A549 (cell line): ENCODE measurements around the gene ZNF536. TPM values are rescaled to one million over a fixed set of nuclear protein-coding genes. Genes with fewer than 3 reads are reported as not detected.

Experiments
- ATAC-seq, 2 experiments: fragments of 200-7000 bp in 1 of 2; fragments of >200 bp in 1 of 2; cut with Nextera tagmentation in 1 of 2; cut with Tn5 transposase in 1 of 2; 3 replicates each; pipeline versions ENCODE4 v1.8.0 to v1.9.1; 2018 to 2020; ENCODE audit warnings: mild to moderate bottlenecking in 1 of 2, moderate library complexity in 1 of 2
- CTCF ChIA-PET: fragments of 300-600 bp; sonication (Branson Sonifier 250); formaldehyde crosslinking; extraction: SDS; loops from one replicate; lab custom pipeline; 2021; ENCODE audit warnings: antibody characterized with exemption, inconsistent platforms; lab: Yijun Ruan, JAX
- POLR2A ChIA-PET: fragments of 350-600 bp; formaldehyde crosslinking; extraction: SDS; loops from one replicate; lab custom pipeline; 2021; ENCODE audit warnings: antibody characterized with exemption, inconsistent platforms; lab: Yijun Ruan, JAX
- DNase-seq, 2 experiments: peaks; one replicate each; pipeline versions ENCODE4 v3.0.0 to v3.0.0-alpha.2; 2011 to 2016; ENCODE audit warnings: low read depth in 1 of 2, low spot score in 1 of 2
- FAIRE-seq: peaks from 2 replicates; lab custom pipeline; 2011; peaks lifted over from hg19 to GRCh38; lab: Jason Lieb, UNC
- H3K27ac ChIP-seq, 2 experiments: fragments of >200 bp; sonication (Bioruptor Twin); formaldehyde crosslinking; 3 replicates each; pipeline ENCODE4 v1.5.1; 2016 to 2017
- H3K4me1 ChIP-seq: fragments of >200 bp; sonication (Bioruptor Twin); formaldehyde crosslinking; 3 replicates; pipeline ENCODE4 v1.6.1; 2016
- H3K4me2 ChIP-seq: fragments of >200 bp; sonication (Bioruptor Twin); formaldehyde crosslinking; 3 replicates; pipeline ENCODE4 v1.6.1; 2016
- H3K4me3 ChIP-seq: fragments of >200 bp; sonication (Bioruptor Twin); formaldehyde crosslinking; 3 replicates; pipeline ENCODE4 v1.5.1; 2016
- H3K9me3 ChIP-seq: fragments of >200 bp; sonication (Bioruptor Twin); formaldehyde crosslinking; 3 replicates; pipeline ENCODE4 v1.6.1; 2016
- BHLHE40 ChIP-seq: IDR thresholded peaks from 2 replicates; pipeline ENCODE4 v1.6.1; 2012; ENCODE audit warnings: low read depth, low read length, inconsistent platforms
- CHD4 ChIP-seq: fragments of 200-600 bp; sonication (generic); IDR thresholded peaks from 2 replicates; pipeline ENCODE4 v1.6.1; 2016; ENCODE audit warnings: antibody characterized with exemption, mild to moderate bottlenecking, borderline replicate concordance
- CTCF ChIP-seq: fragments of >200 bp; sonication (Bioruptor Twin); formaldehyde crosslinking; IDR thresholded peaks from 3 replicates; pipeline ENCODE4 v1.5.1; 2016
- E2F6 ChIP-seq: IDR thresholded peaks from 2 replicates; pipeline ENCODE4 v1.6.1; 2012; ENCODE audit warnings: low read depth, borderline replicate concordance
- ELK1 ChIP-seq: fragments of 150-350 bp; IDR thresholded peaks from 2 replicates; pipeline ENCODE4 v1.6.1; 2014; ENCODE audit warnings: low read depth, mild to moderate bottlenecking, low read length
- ESRRA ChIP-seq: fragments of 150-350 bp; IDR thresholded peaks from 2 replicates; pipeline ENCODE4 v1.6.1; 2014; ENCODE audit warnings: mild to moderate bottlenecking, low read length, borderline replicate concordance
- FOSB ChIP-seq: fragments of 250-450 bp; sonication (Bioruptor Pico); IDR thresholded peaks from 2 replicates; pipeline ENCODE4 v1.5.0; 2020; ENCODE audit warnings: mild to moderate bottlenecking, moderate library complexity
- HOXA7 ChIP-seq: fragments of 250-450 bp; sonication (Bioruptor Pico); IDR thresholded peaks from 2 replicates; pipeline ENCODE4 v1.5.0; 2020; ENCODE audit warnings: mild to moderate bottlenecking, moderate library complexity
- HOXB13 ChIP-seq: fragments of 250-450 bp; sonication (Bioruptor Pico); IDR thresholded peaks from 2 replicates; pipeline ENCODE4 v1.5.0; 2020; ENCODE audit warnings: low read depth, mild to moderate bottlenecking, moderate library complexity
- HOXB5 ChIP-seq: fragments of 250-450 bp; sonication (Bioruptor Pico); IDR thresholded peaks from 2 replicates; pipeline ENCODE4 v1.5.0; 2020; ENCODE audit warnings: mild to moderate bottlenecking, moderate library complexity
- JUN ChIP-seq, 2 experiments: fragments of >200 bp; sonication (Bioruptor Twin); formaldehyde crosslinking; IDR thresholded peaks; 2 replicates in 1 of 2; 3 replicates in 1 of 2; pipeline ENCODE4 v1.6.1; 2016 to 2017
- MAFK ChIP-seq: fragments of 450-650 bp; IDR thresholded peaks from 2 replicates; pipeline ENCODE4 v1.6.1; 2014; ENCODE audit not compliant: partially characterized antibody
- MYC ChIP-seq: IDR thresholded peaks from 2 replicates; pipeline ENCODE4 v1.6.1; 2012; ENCODE audit warnings: mild to moderate bottlenecking, inconsistent platforms, low read length, improper control_type of control experiment, borderline replicate concordance
- NFE2L2 ChIP-seq: fragments of 150-350 bp; conservative IDR thresholded peaks from 2 replicates; pipeline ENCODE4 v1.6.1; 2014; ENCODE audit warnings: low read length
- NPAS2 ChIP-seq: fragments of 250-450 bp; sonication (Bioruptor Pico); IDR thresholded peaks from 2 replicates; pipeline ENCODE4 v1.8.0; 2022; ENCODE audit warnings: mild to moderate bottlenecking, moderate library complexity, borderline replicate concordance
- NR3C1 ChIP-seq: fragments of >200 bp; sonication (Bioruptor Twin); formaldehyde crosslinking; IDR thresholded peaks from 3 replicates; pipeline ENCODE4 v1.6.1; 2017
- RARB ChIP-seq: fragments of 250-450 bp; sonication (Bioruptor Pico); IDR thresholded peaks from 2 replicates; pipeline ENCODE4 v1.8.0; 2021; ENCODE audit warnings: mild to moderate bottlenecking, moderate library complexity
- RCOR1 ChIP-seq: fragments of 150-350 bp; IDR thresholded peaks from 2 replicates; pipeline ENCODE4 v1.6.1; 2014; ENCODE audit warnings: antibody characterized with exemption, low read length, low read depth
- RFX5 ChIP-seq: fragments of 450-650 bp; IDR thresholded peaks from 2 replicates; pipeline ENCODE4 v1.7.1; 2014; ENCODE audit warnings: antibody characterized with exemption, mild to moderate bottlenecking, moderate library complexity
- RNF2 ChIP-seq: fragments of 200-600 bp; sonication (generic); IDR thresholded peaks from 2 replicates; pipeline ENCODE4 v1.6.1; 2016; ENCODE audit warnings: low read depth, mild to moderate bottlenecking, antibody characterized with exemption, moderate library complexity, borderline replicate concordance
- TFCP2L1 ChIP-seq: fragments of 250-450 bp; sonication (Bioruptor Pico); IDR thresholded peaks from 2 replicates; pipeline ENCODE4 v1.5.0; 2021; ENCODE audit warnings: mild to moderate bottlenecking
- TP53 ChIP-seq: fragments of 250-450 bp; sonication (Bioruptor Pico); IDR thresholded peaks from 2 replicates; pipeline ENCODE4 v1.5.0; 2021; ENCODE audit warnings: mild to moderate bottlenecking, moderate library complexity
- WGBS: methylation state at CpG from one replicate; pipeline ENCODE4 v1.1.6; 2017; ENCODE audit errors: missing lambda C conversion rate; 5-methylcytosine and 5-hydroxymethylcytosine counted together
- polyA plus RNA-seq, 4 experiments: library from polyadenylated mRNA; depleted of rRNA in 3 of 4; stranded (reverse); fragments of >200 nt; fragmentation: RNase III in 1 of 4; extraction: RNeasy Plus Mini Kit Qiagen cat#74134 plus additional on column Dnase treatment in 1 of 4; gene quantifications; 2 replicates in 3 of 4; 3 replicates in 1 of 4; pipeline ENCODE4 v1.2.3, GENCODE V29; 2011 to 2017

The ZNF536 gene
- polyA plus RNA-seq, 2 of the 4 experiments (the other 2 are of a cell fraction) = not detected

GRCh38 chr19:30391554-30392551, 19.7 kb downstream of the ZNF536 start:
- no peak overlapping the region for H3K4me3 ChIP-seq
- DNase-seq (no peak), ATAC-seq (no peak), FAIRE-seq (no peak)
- no peaks in the 10 kb centered on the region for H3K9me3 ChIP-seq
- ChIA-PET CTCF (interaction anchor here (1.3 to 2.3 kb wide), 2 partner anchors 15 to 95 kb away, joined by 3 to 5 read pairs; no protein-coding TSS in a partner anchor), POLR2A (interaction anchor here (0.6 kb wide), 1 partner anchor 547 kb away, joined by 3 read pairs; no protein-coding TSS in a partner anchor)
- no peaks in the 10 kb centered on the region for H3K4me1 ChIP-seq
- 33% methylated on average over 19 of the region's 19 CpGs for WGBS
- no peak overlapping the region for H3K27ac ChIP-seq
- H3K4me2 ChIP-seq = no peak overlapping the region
- TF ChIP-seq MYC = no peak
- no peak for TF ChIP-seq ESRRA
- TF ChIP-seq NPAS2 (CRISPR knock-in tag) = no peak
- no peak for TF ChIP-seq RCOR1
- TF ChIP-seq ELK1 = no peak
- TF ChIP-seq RNF2 = no peak
- TF ChIP-seq BHLHE40 = no peak
- TF ChIP-seq TFCP2L1 (CRISPR knock-in tag) = no peak
- no peak for TF ChIP-seq NFE2L2
- TF ChIP-seq NR3C1 = no peak
- no peak for TF ChIP-seq HOXB5 (CRISPR knock-in tag)
- no peak for TF ChIP-seq HOXA7 (CRISPR knock-in tag)
- TF ChIP-seq MAFK = no peak
- TF ChIP-seq TP53 (CRISPR knock-in tag) = no peak
- TF ChIP-seq JUN (IDR thresholded peaks at IDR 0.05) = no peak
- no peak for TF ChIP-seq HOXB13 (CRISPR knock-in tag)
- TF ChIP-seq CTCF = no peak
- no peak for TF ChIP-seq E2F6
- no peak for TF ChIP-seq FOSB (CRISPR knock-in tag)
- no peak for TF ChIP-seq CHD4

GRCh38 chr19:30393046-30393445, 20.9 kb downstream of the ZNF536 start:
- CTCF ChIA-PET = interaction anchor here (1.3 to 2.3 kb wide), 2 partner anchors 14 to 96 kb away, joined by 3 to 5 read pairs; no protein-coding TSS in a partner anchor
- DNase-seq (no peak), ATAC-seq (no peak), FAIRE-seq (peak; percentile 92)
- Histone ChIP-seq H3K4me2 (no peak overlapping the region), H3K4me1 (no peaks in the 10 kb centered on the region), H3K27ac (no peak overlapping the region), H3K9me3 (no peaks in the 10 kb centered on the region)
- POLR2A ChIA-PET = no interaction called here
- no peak for TF ChIP-seq RARB
- peak; percentile 75; the same call in 1 of the 2 replicates for TF ChIP-seq RFX5
- TF ChIP-seq, all 56 proteins: peak for 1
- 39% methylated on average over 5 of the region's 5 CpGs for WGBS
- H3K4me3 ChIP-seq = no peak overlapping the region
